22Rv1 (cell line): ENCODE data around the gene FARS2.

Experiments used
- ZFX ChIP-seq: fragments of 450-650 bp; IDR thresholded peaks from 2 replicates; pipeline ENCODE4 v1.6.1; 2017; ENCODE audit warnings: antibody characterized with exemption, borderline replicate concordance
- TF ChIP-seq, protein P1 (sequence below): fragments of 450-650 bp; IDR thresholded peaks from 2 replicates; pipeline ENCODE4 v1.5.1; 2017; ENCODE audit warnings: mild to moderate bottlenecking

DNA sequence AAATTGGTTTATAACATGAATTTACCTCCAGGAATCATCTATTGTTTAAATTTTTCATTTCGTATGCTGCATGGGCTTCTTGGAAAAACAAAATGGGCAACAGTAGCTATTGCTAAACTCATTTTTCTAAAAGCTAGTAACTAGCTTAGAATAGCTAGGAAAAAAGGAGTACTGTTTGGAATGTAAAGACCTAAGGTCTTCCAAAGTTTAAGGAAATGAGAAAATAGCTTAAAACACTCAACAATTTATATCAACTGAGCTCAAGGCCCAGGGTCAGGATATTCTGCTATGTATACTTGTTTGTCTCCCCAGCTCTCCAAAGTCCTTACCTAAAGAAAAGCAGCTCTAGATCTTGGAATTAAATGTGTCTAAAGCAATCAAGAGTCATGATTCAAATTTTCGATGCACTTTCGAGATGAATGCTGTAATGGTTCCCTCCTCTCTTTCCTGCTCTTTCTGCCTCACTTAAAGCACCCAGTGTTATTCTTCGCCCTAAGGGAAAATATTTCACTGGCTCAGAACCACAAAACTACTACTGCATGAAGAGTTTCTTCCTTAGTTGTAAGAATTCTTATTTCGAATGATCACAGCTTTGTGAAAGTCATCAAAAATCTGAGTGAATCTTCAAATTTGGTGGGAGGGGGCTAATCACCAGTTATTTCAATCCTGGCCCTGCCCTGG, 42.2 kb upstream of the FARS2 start:
- TF ChIP-seq, protein P1, sequence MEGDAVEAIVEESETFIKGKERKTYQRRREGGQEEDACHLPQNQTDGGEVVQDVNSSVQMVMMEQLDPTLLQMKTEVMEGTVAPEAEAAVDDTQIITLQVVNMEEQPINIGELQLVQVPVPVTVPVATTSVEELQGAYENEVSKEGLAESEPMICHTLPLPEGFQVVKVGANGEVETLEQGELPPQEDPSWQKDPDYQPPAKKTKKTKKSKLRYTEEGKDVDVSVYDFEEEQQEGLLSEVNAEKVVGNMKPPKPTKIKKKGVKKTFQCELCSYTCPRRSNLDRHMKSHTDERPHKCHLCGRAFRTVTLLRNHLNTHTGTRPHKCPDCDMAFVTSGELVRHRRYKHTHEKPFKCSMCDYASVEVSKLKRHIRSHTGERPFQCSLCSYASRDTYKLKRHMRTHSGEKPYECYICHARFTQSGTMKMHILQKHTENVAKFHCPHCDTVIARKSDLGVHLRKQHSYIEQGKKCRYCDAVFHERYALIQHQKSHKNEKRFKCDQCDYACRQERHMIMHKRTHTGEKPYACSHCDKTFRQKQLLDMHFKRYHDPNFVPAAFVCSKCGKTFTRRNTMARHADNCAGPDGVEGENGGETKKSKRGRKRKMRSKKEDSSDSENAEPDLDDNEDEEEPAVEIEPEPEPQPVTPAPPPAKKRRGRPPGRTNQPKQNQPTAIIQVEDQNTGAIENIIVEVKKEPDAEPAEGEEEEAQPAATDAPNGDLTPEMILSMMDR, result no peak
- no peak for TF ChIP-seq ZFX
